Activated naive CD4-positive, alpha-beta T cell treated with anti-CD3 and anti-CD28 coated beads, Interleukin-2, amount 50 U/mL, for 24 hours (primary cell): Measurements from ENCODE around the gene RTL1.

Experiments used
- H3K27ac Mint-ChIP-seq: one replicate; pipeline ENCODE4 v1.8.0; 2021; ENCODE audit warnings: mild to moderate bottlenecking, mixed read lengths
- H3K27me3 Mint-ChIP-seq: one replicate; pipeline ENCODE4 v1.8.0; 2021; ENCODE audit warnings: mixed read lengths
- H3K36me3 Mint-ChIP-seq: one replicate; pipeline ENCODE4 v1.8.0; 2021; ENCODE audit warnings: mixed read lengths
- H3K4me1 Mint-ChIP-seq: one replicate; pipeline ENCODE4 v1.8.0; 2021; ENCODE audit warnings: mixed read lengths
- H3K4me3 Mint-ChIP-seq: one replicate; pipeline ENCODE4 v1.8.0; 2021; ENCODE audit warnings: mild to moderate bottlenecking, mixed read lengths
- H3K9me3 Mint-ChIP-seq: one replicate; pipeline ENCODE4 v1.8.0; 2021; ENCODE audit warnings: mixed read lengths

Gene RTL1

GRCh38 chr14:100864960-100865681 is 38.4 kb downstream of the RTL1 start:
- H3K4me1 Mint-ChIP-seq: no peaks in the 10 kb centered on the region
- no peaks in the 10 kb centered on the region for H3K36me3 Mint-ChIP-seq
- H3K27me3 Mint-ChIP-seq: peaks cover 1% of the 10 kb centered on the region
- no peak overlapping the region for H3K4me3 Mint-ChIP-seq
- H3K9me3 Mint-ChIP-seq: no peaks in the 10 kb centered on the region
- H3K27ac Mint-ChIP-seq: no peak overlapping the region

- peaks cover 1% of the 10 kb centered on the region for H3K27me3 Mint-ChIP-seq
- H3K9me3 Mint-ChIP-seq: no peaks in the 10 kb centered on the region
- H3K4me3 Mint-ChIP-seq: no peak overlapping the region
- no peaks in the 10 kb centered on the region for H3K4me1 Mint-ChIP-seq
- H3K36me3 Mint-ChIP-seq: no peaks in the 10 kb centered on the region
- no peak overlapping the region for H3K27ac Mint-ChIP-seq
Observed at GRCh38 chr14:100864206-100864605, 39.3 kb downstream of the RTL1 start.

- H3K4me1 Mint-ChIP-seq: no peaks in the 10 kb centered on the region
- H3K4me3 Mint-ChIP-seq: no peak overlapping the region
- H3K36me3 Mint-ChIP-seq: no peaks in the 10 kb centered on the region
- H3K27me3 Mint-ChIP-seq: peaks cover 1% of the 10 kb centered on the region
- no peaks in the 10 kb centered on the region for H3K9me3 Mint-ChIP-seq
- no peak overlapping the region for H3K27ac Mint-ChIP-seq
Observed at GRCh38 chr14:100862793-100863192, 40.7 kb downstream of the RTL1 start.

GRCh38 chr14:100862277-100862676 is 41.2 kb downstream of the RTL1 start:
- H3K9me3 Mint-ChIP-seq: no peaks in the 10 kb centered on the region
- no peak overlapping the region for H3K4me3 Mint-ChIP-seq
- no peak overlapping the region for H3K27ac Mint-ChIP-seq
- peaks cover 1% of the 10 kb centered on the region for H3K27me3 Mint-ChIP-seq
- no peaks in the 10 kb centered on the region for H3K4me1 Mint-ChIP-seq
- no peaks in the 10 kb centered on the region for H3K36me3 Mint-ChIP-seq

- H3K36me3 Mint-ChIP-seq: no peaks in the 10 kb centered on the region
- peaks cover 1% of the 10 kb centered on the region for H3K27me3 Mint-ChIP-seq
- H3K27ac Mint-ChIP-seq: no peak overlapping the region
- no peaks in the 10 kb centered on the region for H3K4me1 Mint-ChIP-seq
- H3K4me3 Mint-ChIP-seq: no peak overlapping the region
- H3K9me3 Mint-ChIP-seq: no peaks in the 10 kb centered on the region
Observed at GRCh38 chr14:100861937-100862247, 41.6 kb downstream of the RTL1 start.

GRCh38 chr14:100861188-100861936 is 42.2 kb downstream of the RTL1 start:
- Mint-ChIP-seq H3K36me3 (no peaks in the 10 kb centered on the region), H3K4me3 (no peak overlapping the region), H3K27me3 (peaks cover 1% of the 10 kb centered on the region), H3K27ac (no peak overlapping the region), H3K9me3 (no peaks in the 10 kb centered on the region), H3K4me1 (no peaks in the 10 kb centered on the region)

GRCh38 chr14:100860556-100861187 is 42.9 kb downstream of the RTL1 start:
- Mint-ChIP-seq H3K4me1 (no peaks in the 10 kb centered on the region), H3K36me3 (no peaks in the 10 kb centered on the region), H3K27ac (no peak overlapping the region), H3K4me3 (no peak overlapping the region), H3K27me3 (no peaks in the 10 kb centered on the region), H3K9me3 (no peaks in the 10 kb centered on the region)

GRCh38 chr14:100859781-100860180 is 43.7 kb downstream of the RTL1 start:
- H3K9me3 Mint-ChIP-seq: no peaks in the 10 kb centered on the region
- H3K4me1 Mint-ChIP-seq: no peaks in the 10 kb centered on the region
- no peaks in the 10 kb centered on the region for H3K36me3 Mint-ChIP-seq
- H3K4me3 Mint-ChIP-seq: no peak overlapping the region
- no peaks in the 10 kb centered on the region for H3K27me3 Mint-ChIP-seq
- no peak overlapping the region for H3K27ac Mint-ChIP-seq

- no peaks in the 10 kb centered on the region for H3K9me3 Mint-ChIP-seq
- no peak overlapping the region for H3K27ac Mint-ChIP-seq
- no peaks in the 10 kb centered on the region for H3K27me3 Mint-ChIP-seq
- H3K4me1 Mint-ChIP-seq: no peaks in the 10 kb centered on the region
- no peak overlapping the region for H3K4me3 Mint-ChIP-seq
- H3K36me3 Mint-ChIP-seq: no peaks in the 10 kb centered on the region
Observed at GRCh38 chr14:100858838-100859220, 44.7 kb downstream of the RTL1 start.

GRCh38 chr14:100857923-100858837 is 45.3 kb downstream of the RTL1 start:
- no peak overlapping the region for H3K27ac Mint-ChIP-seq
- H3K36me3 Mint-ChIP-seq: no peaks in the 10 kb centered on the region
- H3K27me3 Mint-ChIP-seq: no peaks in the 10 kb centered on the region
- no peak overlapping the region for H3K4me3 Mint-ChIP-seq
- H3K4me1 Mint-ChIP-seq: no peaks in the 10 kb centered on the region
- no peaks in the 10 kb centered on the region for H3K9me3 Mint-ChIP-seq

- Mint-ChIP-seq H3K27me3 (no peaks in the 10 kb centered on the region), H3K4me1 (no peaks in the 10 kb centered on the region), H3K27ac (no peak overlapping the region), H3K36me3 (no peaks in the 10 kb centered on the region), H3K4me3 (no peak overlapping the region), H3K9me3 (no peaks in the 10 kb centered on the region)
Observed at GRCh38 chr14:100857233-100857922, 46.1 kb downstream of the RTL1 start.

- Mint-ChIP-seq H3K9me3 (no peaks in the 10 kb centered on the region), H3K36me3 (no peaks in the 10 kb centered on the region), H3K27ac (no peak overlapping the region), H3K4me3 (no peak overlapping the region), H3K27me3 (no peaks in the 10 kb centered on the region), H3K4me1 (no peaks in the 10 kb centered on the region)
Observed at GRCh38 chr14:100856056-100856950, 47.2 kb downstream of the RTL1 start.

- H3K4me3 Mint-ChIP-seq: no peak overlapping the region
- H3K27ac Mint-ChIP-seq: no peak overlapping the region
- no peaks in the 10 kb centered on the region for H3K9me3 Mint-ChIP-seq
Observed at GRCh38 chr14:100855256-100855930, 48.1 kb downstream of the RTL1 start.

GRCh38 chr14:100854435-100854834 is 49.1 kb downstream of the RTL1 start:
- H3K27ac Mint-ChIP-seq: no peak overlapping the region
- no peak overlapping the region for H3K4me3 Mint-ChIP-seq

More at GRCh38 chr14:100855256-100855930, 48.1 kb downstream of the RTL1 start:
- H3K4me1 Mint-ChIP-seq: no peaks in the 10 kb centered on the region
- no peaks in the 10 kb centered on the region for H3K36me3 Mint-ChIP-seq
- H3K27me3 Mint-ChIP-seq: no peaks in the 10 kb centered on the region

More at GRCh38 chr14:100854435-100854834, 49.1 kb downstream of the RTL1 start:
- Mint-ChIP-seq H3K36me3 (no peaks in the 10 kb centered on the region), H3K27me3 (no peaks in the 10 kb centered on the region), H3K9me3 (no peaks in the 10 kb centered on the region), H3K4me1 (no peaks in the 10 kb centered on the region)
